AG09309 (cell line): ENCODE measurements around the gene DDA1.
"Not testable (repeated sequence)": the region's sequence is repeated elsewhere in the genome, so short reads cannot be mapped to it uniquely, and the experiment has no call there.

Experiments
- DNase-seq: peaks from one replicate; pipeline ENCODE4 v3.0.0-alpha.2; 2010; ENCODE audit warnings: low read depth
- H3K4me3 ChIP-seq: 2 replicates; pipeline ENCODE4 v1.5.1; 2011; ENCODE audit warnings: mild to moderate bottlenecking, low read depth, low read length, moderate library complexity; ENCODE audit not compliant: control insufficient read depth
- CTCF ChIP-seq: IDR thresholded peaks from 2 replicates; pipeline ENCODE4 v1.5.1; 2011; ENCODE audit warnings: mild to moderate bottlenecking, low read depth, low read length, inconsistent platforms; ENCODE audit not compliant: insufficient read depth, control insufficient read depth; ENCODE audit errors: missing control alignments

Gene DDA1

DNA sequence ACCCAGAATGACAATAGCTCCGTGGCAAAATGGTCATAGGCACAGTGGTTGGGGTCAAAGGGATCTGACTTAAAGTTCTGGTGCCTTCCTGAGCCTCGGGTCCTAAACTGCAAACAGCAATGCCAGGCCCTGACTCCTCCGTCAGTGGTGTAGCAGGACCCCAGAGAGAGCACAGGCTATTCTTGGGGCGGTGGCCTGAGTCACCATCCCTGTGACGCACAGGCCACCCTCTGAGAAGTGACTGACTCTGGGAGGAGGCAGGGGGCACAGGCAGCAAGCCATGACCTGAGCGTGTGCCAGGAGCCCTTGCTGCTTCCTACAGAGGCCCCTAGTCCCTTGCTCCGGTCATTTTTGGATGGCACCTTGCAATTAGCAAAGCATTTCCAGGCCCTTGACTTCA lies 49.0 kb downstream of the DDA1 start:
- DNase-seq: no peak
- no peak for TF ChIP-seq CTCF
- H3K4me3 ChIP-seq: no peak overlapping the region

GRCh38 chr19:17359905-17360800 lies 50.8 kb downstream of the DDA1 start:
- DNase-seq: no peak
- TF ChIP-seq CTCF: no peak

DNA sequence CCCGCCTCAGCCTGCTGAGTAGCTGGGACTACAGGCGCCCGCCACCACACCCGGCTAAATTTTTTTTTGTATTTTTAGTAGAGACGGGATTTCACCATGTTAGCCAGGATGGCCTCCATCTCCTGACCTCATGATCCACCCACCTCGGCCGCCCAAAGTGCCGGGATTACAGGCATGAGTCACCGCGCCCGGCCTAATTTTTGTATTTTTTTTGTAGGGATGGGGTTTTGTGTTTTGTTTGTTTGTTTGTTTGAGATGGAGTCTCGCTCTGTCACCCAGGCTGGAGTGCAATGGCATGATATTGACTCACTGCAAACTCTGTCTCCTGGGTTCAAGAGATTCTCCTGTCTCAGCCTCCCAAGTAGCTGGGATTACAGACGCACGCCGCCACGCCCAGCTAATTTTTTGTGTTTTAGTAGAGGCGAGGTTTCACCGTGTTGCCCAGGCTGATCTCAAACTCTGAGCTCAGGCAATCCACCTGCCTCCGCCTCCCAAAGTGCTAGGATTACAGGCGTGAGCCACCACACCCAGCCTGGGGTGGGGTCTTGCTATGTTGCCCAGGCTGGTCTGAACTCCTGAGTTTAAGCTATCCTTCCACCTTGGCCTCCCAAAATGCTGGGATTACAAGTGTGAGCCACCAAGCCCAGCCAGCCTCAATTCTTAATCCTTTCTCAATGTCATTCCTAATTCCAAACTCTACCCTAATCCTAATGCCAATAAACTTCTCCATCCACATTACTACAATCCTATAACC lies 54.7 kb downstream of the DDA1 start:
- not testable (repeated sequence) for DNase-seq, H3K4me3 ChIP-seq

More at GRCh38 chr19:17359905-17360800, 50.8 kb downstream of the DDA1 start:
- no peak overlapping the region for H3K4me3 ChIP-seq

GRCh38 chr19:17365361-17365760 lies 56.0 kb downstream of the DDA1 start:
- TF ChIP-seq CTCF: no peak
- H3K4me3 ChIP-seq: no peak overlapping the region
- no peak for DNase-seq

- H3K4me3 ChIP-seq: no peak overlapping the region
- DNase-seq: no peak
- TF ChIP-seq CTCF: no peak
Measured at GRCh38 chr19:17370026-17370587, 60.7 kb downstream of the DDA1 start.
